HEK293T (cell line): ENCODE data around the gene FAM222A.

ENCODE experiments used
- L3MBTL2 ChIP-seq: fragments of 450-650 bp; conservative IDR thresholded peaks from 2 replicates; pipeline ENCODE4 v1.6.1; 2016; ENCODE audit warnings: mild to moderate bottlenecking
- TF ChIP-seq, protein P1 (sequence below): fragments of 450-650 bp; IDR thresholded peaks from 2 replicates; pipeline ENCODE4 v1.6.1; 2016

DNA sequence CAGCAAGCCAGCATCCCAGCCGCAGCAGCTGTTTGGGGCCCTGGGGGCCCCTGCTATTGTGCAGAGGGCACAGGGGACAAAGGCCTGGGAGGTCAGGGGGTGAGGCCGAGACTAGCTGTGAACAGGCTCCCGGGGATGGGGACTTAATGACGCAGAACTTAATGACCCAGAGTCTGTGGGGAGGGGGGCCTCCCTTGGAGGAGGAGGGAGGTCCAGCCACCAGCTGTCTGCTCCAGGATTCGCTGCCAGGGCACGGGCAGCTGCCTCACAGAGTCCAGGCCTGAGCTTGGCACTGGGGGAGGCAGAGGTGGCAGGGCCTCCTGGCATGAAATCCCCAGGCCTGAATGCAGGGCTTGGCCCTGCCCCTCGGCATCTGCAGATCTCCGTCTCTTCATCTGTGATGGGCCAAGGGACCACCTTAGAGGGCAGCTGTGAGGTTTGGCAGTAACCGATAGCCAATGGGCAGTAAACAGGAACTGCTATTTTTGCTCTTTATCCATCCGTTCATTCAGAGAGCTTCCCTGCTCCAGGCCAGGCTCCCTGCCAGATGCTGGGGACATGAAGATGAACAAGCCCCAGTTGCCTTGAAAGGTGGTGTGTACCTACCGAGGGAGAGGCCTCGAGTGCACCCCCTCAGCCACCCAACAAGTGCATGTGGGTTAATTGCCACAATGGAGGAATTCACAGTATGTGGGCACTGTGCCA, 6.7 kb downstream of the FAM222A start:
- TF ChIP-seq, protein P1, sequence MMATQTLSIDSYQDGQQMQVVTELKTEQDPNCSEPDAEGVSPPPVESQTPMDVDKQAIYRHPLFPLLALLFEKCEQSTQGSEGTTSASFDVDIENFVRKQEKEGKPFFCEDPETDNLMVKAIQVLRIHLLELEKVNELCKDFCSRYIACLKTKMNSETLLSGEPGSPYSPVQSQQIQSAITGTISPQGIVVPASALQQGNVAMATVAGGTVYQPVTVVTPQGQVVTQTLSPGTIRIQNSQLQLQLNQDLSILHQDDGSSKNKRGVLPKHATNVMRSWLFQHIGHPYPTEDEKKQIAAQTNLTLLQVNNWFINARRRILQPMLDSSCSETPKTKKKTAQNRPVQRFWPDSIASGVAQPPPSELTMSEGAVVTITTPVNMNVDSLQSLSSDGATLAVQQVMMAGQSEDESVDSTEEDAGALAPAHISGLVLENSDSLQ, result no peak
- no peak for TF ChIP-seq L3MBTL2
